Neuronal stem cell (in vitro differentiated cells): Measurements from ENCODE around the gene PCLO.

Experiments used
- DNase-seq: peaks from one replicate; pipeline ENCODE4 v3.0.0-alpha.2; 2013; ENCODE audit warnings: low spot score
- H2AFZ ChIP-seq: one replicate; pipeline ENCODE4 v1.6.1; 2013; ENCODE audit warnings: mild to moderate bottlenecking, low read length, inconsistent platforms
- H2AK5ac ChIP-seq: 2 replicates; pipeline ENCODE4 v1.6.1; 2013; ENCODE audit warnings: low read depth, mild to moderate bottlenecking, inconsistent platforms, low read length, moderate library complexity, mixed read lengths
- H2BK120ac ChIP-seq: 2 replicates; pipeline ENCODE4 v1.6.1; 2013; ENCODE audit warnings: low read depth, mild to moderate bottlenecking, inconsistent platforms, low read length, moderate library complexity, mixed read lengths
- H2BK12ac ChIP-seq: one replicate; pipeline ENCODE4 v1.6.1; 2013; ENCODE audit warnings: low read length, inconsistent platforms
- H2BK15ac ChIP-seq: 2 replicates; pipeline ENCODE4 v1.6.1; 2013; ENCODE audit warnings: mild to moderate bottlenecking, low read length, inconsistent platforms, mixed read lengths
- H2BK5ac ChIP-seq: one replicate; pipeline ENCODE4 v1.6.1; 2013; ENCODE audit warnings: inconsistent platforms, mild to moderate bottlenecking, low read length, moderate library complexity
- H3K14ac ChIP-seq: one replicate; pipeline ENCODE4 v1.6.1; 2013; ENCODE audit warnings: low read length, inconsistent platforms
- H3K18ac ChIP-seq: 2 replicates; pipeline ENCODE4 v1.6.1; 2013; ENCODE audit warnings: low read length, inconsistent platforms
- H3K23ac ChIP-seq: 2 replicates; pipeline ENCODE4 v1.6.1; 2013; ENCODE audit warnings: low read depth, mild to moderate bottlenecking, mixed read lengths, low read length, inconsistent platforms; ENCODE audit not compliant: poor library complexity
- H3K27ac ChIP-seq: replicated peaks from 3 replicates; pipeline ENCODE4 v1.5.1; 2013; ENCODE audit warnings: low read length, inconsistent platforms
- H3K27me3 ChIP-seq, 3 experiments: 2 replicates each; pipeline ENCODE4 v1.6.1; 2013; ENCODE audit warnings: low read length in 3 of 3, mild to moderate bottlenecking in 2 of 3, inconsistent platforms in 1 of 3, low read depth in 1 of 3, mixed read lengths in 1 of 3, moderate library complexity in 1 of 3; ENCODE audit not compliant: control insufficient read depth in 3 of 3, insufficient read depth in 3 of 3
- H3K36me3 ChIP-seq, 2 donors: replicated peaks in 1 of 2; 2 replicates each; pipeline ENCODE4 v1.6.1; 2013; ENCODE audit warnings: low read length in 2 of 2; ENCODE audit not compliant: control insufficient read depth in 2 of 2, insufficient read depth in 2 of 2
- H3K4ac ChIP-seq: 2 replicates; pipeline ENCODE4 v1.6.1; 2013; ENCODE audit warnings: inconsistent platforms, mild to moderate bottlenecking, low read length, moderate library complexity
- H3K4me1 ChIP-seq, 2 donors: 1 replicate in 1 of 2; 2 replicates in 1 of 2; pipeline ENCODE4 v1.6.1; 2013; ENCODE audit warnings: low read length in 2 of 2, low read depth in 1 of 2; ENCODE audit not compliant: control insufficient read depth in 2 of 2, insufficient read depth in 1 of 2
- H3K4me2 ChIP-seq: one replicate; pipeline ENCODE4 v1.6.1; 2013; ENCODE audit warnings: mild to moderate bottlenecking, low read length, inconsistent platforms; ENCODE audit not compliant: insufficient read depth, poor library complexity, severe bottlenecking
- H3K4me3 ChIP-seq, 2 donors: 2 replicates each; pipeline ENCODE4 v1.5.1; 2013; ENCODE audit warnings: low read length in 2 of 2, mild to moderate bottlenecking in 2 of 2, inconsistent platforms in 1 of 2, moderate library complexity in 1 of 2
- H3K79me1 ChIP-seq: one replicate; pipeline ENCODE4 v1.6.1; 2013; ENCODE audit warnings: low read depth, mild to moderate bottlenecking, inconsistent platforms, low read length, moderate library complexity
- H3K9ac ChIP-seq: one replicate; pipeline ENCODE4 v1.6.1; 2013; ENCODE audit warnings: mild to moderate bottlenecking, low read depth, low read length, inconsistent platforms; ENCODE audit not compliant: poor library complexity
- H3K9me3 ChIP-seq, 2 donors: replicated peaks in 1 of 2; 2 replicates each; pipeline versions ENCODE3 to v1.6.1; 2013; ENCODE audit warnings: low read length in 2 of 2, mild to moderate bottlenecking in 2 of 2, inconsistent platforms in 1 of 2, low read depth in 1 of 2, mixed read lengths in 1 of 2, moderate library complexity in 1 of 2; ENCODE audit not compliant: control insufficient read depth in 2 of 2, insufficient read depth in 1 of 2
- H4K8ac ChIP-seq: one replicate; pipeline ENCODE4 v1.6.1; 2013; ENCODE audit warnings: low read depth, mild to moderate bottlenecking, inconsistent platforms, low read length, moderate library complexity
- H4K91ac ChIP-seq: one replicate; pipeline ENCODE4 v1.6.1; 2013; ENCODE audit warnings: low read length, low read depth, mild to moderate bottlenecking, inconsistent platforms; ENCODE audit not compliant: poor library complexity
- WGBS, 2 donors: extraction: QIAGEN DNeasy Blood & Tissue Kit; methylation state at CpG; one replicate each; pipeline ENCODE4 v1.1.7; 2013; ENCODE audit warnings: missing lambda C conversion rate in 2 of 2, mixed read lengths in 1 of 2; ENCODE audit not compliant: insufficient read length in 2 of 2, insufficient replicate concordance in 1 of 2; ENCODE audit errors: extremely low coverage in 2 of 2; 5-methylcytosine and 5-hydroxymethylcytosine counted together

PCLO gene

GRCh38 chr7:83105063-83105462 lies 57.6 kb downstream of the PCLO start:
- Histone ChIP-seq H3K4me3 (no peak overlapping the region), H3K4me1 (peaks cover 0 to 3% of the 10 kb centered on the region in 2 donors), H2BK15ac (no peak overlapping the region), H3K4ac (no peak overlapping the region), H2AK5ac (no peak overlapping the region), H4K8ac (no peak overlapping the region), H3K14ac (no peak overlapping the region), H2BK12ac (no peak overlapping the region), H4K91ac (no peak overlapping the region), H3K27ac (no peak overlapping the region), H3K18ac (no peak overlapping the region), H3K79me1 (no peaks in the 10 kb centered on the region), H3K36me3 (no peaks in the 10 kb centered on the region), H3K9me3 (no peaks in the 10 kb centered on the region), H2AFZ (no peak overlapping the region), H3K23ac (no peak overlapping the region), H3K27me3 (no peaks in the 10 kb centered on the region), H2BK5ac (no peak overlapping the region), H3K9ac (no peak overlapping the region), H2BK120ac (no peak overlapping the region), H3K4me2 (no peak overlapping the region)
- DNase-seq: no peak
- WGBS, 2 donors: no CpG with 5 or more reads among the region's 1 CpG

DNA sequence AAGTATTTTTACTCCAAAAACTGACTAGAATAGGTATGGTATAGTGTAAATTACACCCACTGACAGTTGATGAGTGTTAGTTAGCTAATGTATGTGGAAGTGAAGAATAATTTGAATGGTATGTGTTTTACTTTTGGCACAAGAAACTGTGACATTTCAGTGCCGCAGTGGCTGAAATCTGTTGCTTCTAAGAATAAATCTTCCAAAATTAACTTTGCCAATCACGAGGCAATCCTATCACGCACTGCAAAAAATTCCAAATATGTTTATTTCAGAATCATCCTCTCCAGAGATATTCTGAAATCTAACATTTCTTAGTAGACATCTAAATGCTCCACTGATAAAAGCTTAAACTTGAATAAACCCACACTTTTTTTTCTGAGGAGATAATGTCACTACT lies 61.2 kb downstream of the PCLO start:
- Histone ChIP-seq H3K36me3 (no peaks in the 10 kb centered on the region), H3K4ac (no peak overlapping the region), H3K27ac (no peak overlapping the region), H3K23ac (no peak overlapping the region), H2AFZ (no peak overlapping the region), H3K79me1 (no peaks in the 10 kb centered on the region), H3K18ac (no peak overlapping the region), H2BK120ac (no peak overlapping the region), H3K4me3 (no peak overlapping the region), H4K8ac (no peak overlapping the region), H4K91ac (no peak overlapping the region), H3K4me1 (peaks cover 0 to 3% of the 10 kb centered on the region in 2 donors), H3K9ac (no peak overlapping the region), H3K4me2 (no peak overlapping the region), H3K27me3 (no peaks in the 10 kb centered on the region), H2BK15ac (no peak overlapping the region), H2BK12ac (no peak overlapping the region), H2BK5ac (no peak overlapping the region), H3K9me3 (no peaks in the 10 kb centered on the region), H2AK5ac (no peak overlapping the region), H3K14ac (no peak overlapping the region)
- DNase-seq: no peak
- WGBS, 2 donors: no CpG with 5 or more reads among the region's 3 CpGs

GRCh38 chr7:83096065-83096580 lies 66.6 kb downstream of the PCLO start:
- no peak overlapping the region for H3K27ac ChIP-seq
- WGBS, 2 donors: no CpG with 5 or more reads among the region's 2 CpGs
- H3K23ac ChIP-seq: no peak overlapping the region
- H3K27me3 ChIP-seq: no peaks in the 10 kb centered on the region
- no peaks in the 10 kb centered on the region for H3K36me3 ChIP-seq
- H2AK5ac ChIP-seq: no peak overlapping the region
- no peak overlapping the region for H3K14ac ChIP-seq
- no peak overlapping the region for H2BK120ac ChIP-seq
- H3K79me1 ChIP-seq: no peaks in the 10 kb centered on the region
- no peak overlapping the region for H3K4me2 ChIP-seq
- H2BK5ac ChIP-seq: no peak overlapping the region
- H3K9ac ChIP-seq: no peak overlapping the region
- no peak overlapping the region for H2BK12ac ChIP-seq
- no peak overlapping the region for H2BK15ac ChIP-seq
- no peak for DNase-seq
- H4K8ac ChIP-seq: no peak overlapping the region
- H2AFZ ChIP-seq: no peak overlapping the region
- H3K18ac ChIP-seq: no peak overlapping the region
- H3K4me3 ChIP-seq: no peak overlapping the region
- H4K91ac ChIP-seq: no peak overlapping the region
- no peaks in the 10 kb centered on the region for H3K4me1 ChIP-seq
- H3K4ac ChIP-seq: no peak overlapping the region
- no peaks in the 10 kb centered on the region for H3K9me3 ChIP-seq

GRCh38 chr7:83085299-83085698 lies 77.4 kb downstream of the PCLO start:
- no peak overlapping the region for H3K4ac ChIP-seq
- no peak for DNase-seq
- H2AFZ ChIP-seq: no peak overlapping the region
- no peak overlapping the region for H3K27ac ChIP-seq
- H3K4me1 ChIP-seq: no peaks in the 10 kb centered on the region
- no peak overlapping the region for H3K23ac ChIP-seq
- H3K9me3 ChIP-seq: no peaks in the 10 kb centered on the region
- no peak overlapping the region for H2BK12ac ChIP-seq
- H3K18ac ChIP-seq: no peak overlapping the region
- H2BK5ac ChIP-seq: no peak overlapping the region
- no peak overlapping the region for H2AK5ac ChIP-seq
- H3K9ac ChIP-seq: no peak overlapping the region
- H3K4me3 ChIP-seq: no peak overlapping the region
- no peak overlapping the region for H3K14ac ChIP-seq
- no peak overlapping the region for H4K8ac ChIP-seq
- H2BK15ac ChIP-seq: no peak overlapping the region
- no peaks in the 10 kb centered on the region for H3K36me3 ChIP-seq
- no peak overlapping the region for H3K4me2 ChIP-seq
- H2BK120ac ChIP-seq: no peak overlapping the region
- WGBS, 2 donors: no CpG with 5 or more reads among the region's 4 CpGs
- H3K27me3 ChIP-seq: no peaks in the 10 kb centered on the region
- H4K91ac ChIP-seq: no peak overlapping the region
- H3K79me1 ChIP-seq: no peaks in the 10 kb centered on the region
